GM12878 (cell line): Measurements from ENCODE around the gene TSHR. TPM values are rescaled to one million over a fixed set of nuclear protein-coding genes. Genes with fewer than 3 reads are reported as not detected.

Experiments
- ATAC-seq: fragments of 200-7000 bp; cut with Tn5 transposase; 3 replicates; pipeline ENCODE4 v1.9.1; 2020; ENCODE audit warnings: mild to moderate bottlenecking, moderate library complexity
- BruUV-seq: library from RNA; stranded (reverse); fragments of 400-500 nt; replicated peaks from 2 replicates; lab custom pipeline; 2021; lab: Mats Ljungman, UMichigan
- CTCF ChIA-PET: fragments of 300-600 bp; sonication (Branson Sonifier 250); formaldehyde crosslinking; extraction: SDS; loops from one replicate; lab custom pipeline; 2021; ENCODE audit warnings: inconsistent platforms; lab: Yijun Ruan, JAX
- POLR2A ChIA-PET: fragments of 350-600 bp; formaldehyde crosslinking; extraction: SDS; loops from one replicate; lab custom pipeline; 2021; ENCODE audit warnings: inconsistent platforms; lab: Charles Lee
- RAD21 ChIA-PET: fragments of 300-600 bp; sonication (Branson Sonifier 250); formaldehyde crosslinking; loops from one replicate; lab custom pipeline; 2023; ENCODE audit warnings: antibody characterized with exemption; ENCODE audit not compliant: unreplicated experiment; lab: Charles Lee
- SMC1A ChIA-PET: fragments of 300-600 bp; sonication (Branson Sonifier 250); formaldehyde crosslinking; loops from one replicate; lab custom pipeline; 2023; ENCODE audit not compliant: unreplicated experiment, uncharacterized antibody; lab: Charles Lee
- DNase-seq: peaks from one replicate; pipeline ENCODE4 v3.0.0-alpha.2; 2011; ENCODE audit warnings: low read depth, low spot score
- FAIRE-seq: peaks from 3 replicates; lab custom pipeline; 2011; peaks lifted over from hg19 to GRCh38; lab: Jason Lieb, UNC
- H2AFZ ChIP-seq: 2 replicates; pipeline ENCODE4 v1.6.0; 2011; ENCODE audit warnings: low read depth, low read length, control low read depth; ENCODE audit not compliant: control insufficient read depth
- H3K27ac ChIP-seq: 2 replicates; pipeline ENCODE4 v1.5.1; 2011; ENCODE audit warnings: control low read depth; ENCODE audit not compliant: control insufficient read depth, insufficient read depth
- H3K27me3 ChIP-seq, 2 experiments: replicated peaks in 1 of 2; 2 replicates each; pipeline versions ENCODE4 v1.6.0 to v1.6.1; 2011; ENCODE audit warnings: low read length in 1 of 2; ENCODE audit not compliant: control insufficient read depth in 2 of 2, insufficient read depth in 2 of 2
- H3K36me3 ChIP-seq, 2 experiments: 2 replicates each; pipeline ENCODE4 v1.5.1; 2011; ENCODE audit warnings: low read length in 1 of 2; ENCODE audit not compliant: control insufficient read depth in 2 of 2, insufficient read depth in 2 of 2
- H3K4me1 ChIP-seq: 2 replicates; pipeline ENCODE4 v1.6.1; 2011; ENCODE audit warnings: mild to moderate bottlenecking, low read length, moderate library complexity, mixed read lengths; ENCODE audit not compliant: control insufficient read depth, insufficient read depth
- H3K4me2 ChIP-seq: 2 replicates; pipeline ENCODE4 v1.6.0; 2011; ENCODE audit warnings: control low read depth; ENCODE audit not compliant: control insufficient read depth, insufficient read depth
- H3K4me3 ChIP-seq: fragments of 200-600 bp; sonication (generic); 2 replicates; pipeline ENCODE4 v1.5.1; 2016
- H3K79me2 ChIP-seq: 2 replicates; pipeline ENCODE4 v1.6.0; 2011; ENCODE audit warnings: low read length; ENCODE audit not compliant: control insufficient read depth, insufficient read depth
- H3K9ac ChIP-seq: 2 replicates; pipeline ENCODE4 v1.8.0; 2011; ENCODE audit warnings: low read length, control low read depth, mixed read lengths; ENCODE audit not compliant: control insufficient read depth, insufficient read depth
- H3K9me3 ChIP-seq: replicated peaks from 3 replicates; pipeline ENCODE4 v1.5.1; 2011; ENCODE audit warnings: mild to moderate bottlenecking, low read length; ENCODE audit not compliant: control insufficient read depth, insufficient read depth
- H4K20me1 ChIP-seq: 2 replicates; pipeline ENCODE4 v1.6.0; 2011; ENCODE audit not compliant: control insufficient read depth, insufficient read depth
- BCL11A ChIP-seq: IDR thresholded peaks from 2 replicates; pipeline ENCODE4 v1.6.1; 2011; ENCODE audit warnings: low read depth, low read length
- CHD2 ChIP-seq: IDR thresholded peaks from 2 replicates; pipeline ENCODE4 v1.6.1; 2011; ENCODE audit warnings: low read depth, low read length, improper control_type of control experiment, borderline replicate concordance
- DPF2 ChIP-seq: fragments of 450-650 bp; IDR thresholded peaks from 2 replicates; pipeline ENCODE4 v1.6.1; 2017; ENCODE audit warnings: mild to moderate bottlenecking
- E4F1 ChIP-seq: fragments of 450-650 bp; IDR thresholded peaks from 2 replicates; pipeline ENCODE4 v1.6.1; 2018; ENCODE audit warnings: borderline replicate concordance, mild to moderate bottlenecking; ENCODE audit not compliant: partially characterized antibody
- EP300 ChIP-seq, 2 experiments: fragments of 150-350 bp in 1 of 2; IDR thresholded peaks; 2 replicates each; pipeline ENCODE4 v1.6.1; 2011 to 2012; ENCODE audit warnings: low read depth in 2 of 2, low read length in 2 of 2, borderline replicate concordance in 1 of 2, improper control_type of control experiment in 1 of 2, inconsistent platforms in 1 of 2; ENCODE audit not compliant: control insufficient read depth in 1 of 2
- IKZF1 ChIP-seq: fragments of 450-650 bp; conservative IDR thresholded peaks from 2 replicates; pipeline ENCODE4 v1.6.1; 2017; ENCODE audit warnings: antibody characterized with exemption, mild to moderate bottlenecking
- PBX3 ChIP-seq: IDR thresholded peaks from 2 replicates; pipeline ENCODE4 v1.6.1; 2011; ENCODE audit warnings: mild to moderate bottlenecking, low read depth, low read length, moderate library complexity; ENCODE audit not compliant: insufficient replicate concordance
- SMAD5 ChIP-seq: IDR thresholded peaks from 2 replicates; pipeline ENCODE4 v1.6.1; 2016; ENCODE audit warnings: antibody characterized with exemption, low read depth
- SRF ChIP-seq, 2 experiments: IDR thresholded peaks; 2 replicates each; pipeline ENCODE4 v1.6.1; 2011; ENCODE audit warnings: low read depth in 2 of 2, low read length in 2 of 2, mild to moderate bottlenecking in 1 of 2, moderate library complexity in 1 of 2
- SUPT20H ChIP-seq: IDR thresholded peaks from 2 replicates; pipeline ENCODE4 v1.6.1; 2011; ENCODE audit warnings: low read depth, mild to moderate bottlenecking, low read length, moderate library complexity, borderline replicate concordance; ENCODE audit not compliant: control insufficient read depth
- WRNIP1 ChIP-seq: IDR thresholded peaks from 2 replicates; pipeline ENCODE4 v1.6.1; 2011; ENCODE audit warnings: low read depth, low read length, improper control_type of control experiment, borderline replicate concordance
- WGBS: methylation state at CpG from one replicate; pipeline ENCODE4 v1.1.6; 2016; ENCODE audit warnings: low lambda C conversion rate; ENCODE audit not compliant: insufficient replicate concordance, insufficient coverage; ENCODE audit errors: missing lambda C conversion rate; 5-methylcytosine and 5-hydroxymethylcytosine counted together
- in situ Hi-C: fragments of 300-500 bp; cut with MboI; formaldehyde crosslinking; loops from 9 replicates; pipeline ENCODE4 v1.14.3; 2018; ENCODE audit warnings: mixed read lengths
- intact Hi-C: fragments of 100-400 bp; cut with micrococcal nuclease; formaldehyde crosslinking; loops from one replicate; pipeline ENCODE4 v1.14.2; 2022; ENCODE audit not compliant: unreplicated experiment
- polyA plus RNA-seq, 11 experiments: library from polyadenylated mRNA; depleted of rRNA in 4 of 11; unstranded in 6 of 11; stranded (reverse) in 5 of 11; fragments of >200 nt; fragmentation: Nextera tagmentation in 4 of 11; fragmentation: Illumina TruSeq in 1 of 11; extraction: Ambion mirVana in 4 of 11; extraction: Trizol in 1 of 11; gene quantifications; 1 replicate in 1 of 11; 2 replicates in 10 of 11; pipeline versions ENCODE4 v1.2.1 to v1.2.3, GENCODE V29; 2011 to 2016; ENCODE audit warnings: inconsistent platforms in 2 of 11, missing spikeins in 2 of 11, low read depth in 1 of 11
- total RNA-seq, 4 experiments: library from RNA; depleted of rRNA in 3 of 4; stranded (reverse); fragments of >200 nt in 3 of 4; fragmentation: Illumina TruSeq in 1 of 4; extraction: Trizol in 1 of 4; gene quantifications; 2 replicates each; pipeline versions ENCODE4 v1.2.1 to v1.2.3, GENCODE V29; 2013 to 2021
- TF ChIP-seq, protein P1 (sequence below): IDR thresholded peaks from 2 replicates; pipeline ENCODE4 v1.6.1; 2011; ENCODE audit warnings: borderline replicate concordance, low read depth, mild to moderate bottlenecking, moderate library complexity, mixed read lengths, low read length; ENCODE audit not compliant: insufficient read depth; ENCODE audit errors: extremely low read length
- TF ChIP-seq, protein P2 (sequence below): fragments of 450-650 bp; IDR thresholded peaks from 2 replicates; pipeline ENCODE4 v1.6.1; 2016; ENCODE audit warnings: mild to moderate bottlenecking, moderate library complexity, borderline replicate concordance

The TSHR gene
- total and polyA plus RNA-seq, 10 of the 15 experiments (the other 5 are each of a cell fraction or from before 2014, with no cell fraction given) = 0.06 to 0.31 TPM; not detected in 8

DNA sequence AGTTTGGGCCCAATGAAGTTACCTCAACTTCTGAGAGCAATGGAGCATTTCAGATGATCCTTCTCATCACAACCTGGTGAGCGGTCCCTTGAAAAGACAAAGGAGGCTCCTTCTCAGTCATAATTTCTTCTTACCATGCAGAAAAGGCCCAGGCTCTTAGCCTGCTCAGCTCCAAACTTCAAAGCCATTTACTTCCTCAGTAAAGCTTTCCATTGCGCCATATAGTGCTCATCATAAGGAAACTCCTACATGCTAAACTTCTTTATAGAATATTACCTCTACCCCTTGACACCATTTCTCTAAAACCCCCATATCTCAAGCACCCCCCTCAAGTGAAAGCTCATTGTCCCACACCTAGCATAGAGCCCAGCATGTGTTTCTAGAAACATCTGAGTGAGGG is 138.2 kb downstream of the TSHR start:
- no TSS peak for BruUV-seq
- FAIRE-seq = no peak
- no peaks in the 10 kb centered on the region for H3K27me3 ChIP-seq

More for the DNA sequence above, 138.2 kb downstream of the TSHR start:
- SMC1A ChIA-PET = no interaction called here
- Histone ChIP-seq H3K27ac (no peak overlapping the region), H3K4me3 (no peak overlapping the region), H3K9me3 (no peaks in the 10 kb centered on the region), H3K4me2 (no peak overlapping the region), H3K9ac (no peak overlapping the region), H2AFZ (no peak overlapping the region), H4K20me1 (no peaks in the 10 kb centered on the region), H3K36me3 (no peaks in the 10 kb centered on the region), H3K79me2 (no peaks in the 10 kb centered on the region), H3K4me1 (no peaks in the 10 kb centered on the region)
- no peak for DNase-seq
- in situ Hi-C loops = no loop called here
- POLR2A ChIA-PET = no interaction called here
- CTCF ChIA-PET = no interaction called here
- intact Hi-C loops = no loop called here
- ATAC-seq = no peak
- TF ChIP-seq SRF (IDR thresholded peaks at IDR 0.05; ENCODE audit: low read depth in 2 of 2, low read length in 2 of 2) (no peak), IKZF1 (no peak), PBX3 (no peak), E4F1 (no peak), SUPT20H (no peak), WRNIP1 (no peak), EP300 (IDR thresholded peaks at IDR 0.05; ENCODE audit: borderline replicate concordance in 1 of 2, control insufficient read depth in 1 of 2, low read depth in 2 of 2, low read length in 2 of 2) (no peak), BCL11A (no peak), DPF2 (no peak), SMAD5 (no peak), CHD2 (no peak)
- TF ChIP-seq, protein P1, sequence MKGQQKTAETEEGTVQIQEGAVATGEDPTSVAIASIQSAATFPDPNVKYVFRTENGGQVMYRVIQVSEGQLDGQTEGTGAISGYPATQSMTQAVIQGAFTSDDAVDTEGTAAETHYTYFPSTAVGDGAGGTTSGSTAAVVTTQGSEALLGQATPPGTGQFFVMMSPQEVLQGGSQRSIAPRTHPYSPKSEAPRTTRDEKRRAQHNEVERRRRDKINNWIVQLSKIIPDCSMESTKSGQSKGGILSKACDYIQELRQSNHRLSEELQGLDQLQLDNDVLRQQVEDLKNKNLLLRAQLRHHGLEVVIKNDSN = no peak
- TF ChIP-seq, protein P2, sequence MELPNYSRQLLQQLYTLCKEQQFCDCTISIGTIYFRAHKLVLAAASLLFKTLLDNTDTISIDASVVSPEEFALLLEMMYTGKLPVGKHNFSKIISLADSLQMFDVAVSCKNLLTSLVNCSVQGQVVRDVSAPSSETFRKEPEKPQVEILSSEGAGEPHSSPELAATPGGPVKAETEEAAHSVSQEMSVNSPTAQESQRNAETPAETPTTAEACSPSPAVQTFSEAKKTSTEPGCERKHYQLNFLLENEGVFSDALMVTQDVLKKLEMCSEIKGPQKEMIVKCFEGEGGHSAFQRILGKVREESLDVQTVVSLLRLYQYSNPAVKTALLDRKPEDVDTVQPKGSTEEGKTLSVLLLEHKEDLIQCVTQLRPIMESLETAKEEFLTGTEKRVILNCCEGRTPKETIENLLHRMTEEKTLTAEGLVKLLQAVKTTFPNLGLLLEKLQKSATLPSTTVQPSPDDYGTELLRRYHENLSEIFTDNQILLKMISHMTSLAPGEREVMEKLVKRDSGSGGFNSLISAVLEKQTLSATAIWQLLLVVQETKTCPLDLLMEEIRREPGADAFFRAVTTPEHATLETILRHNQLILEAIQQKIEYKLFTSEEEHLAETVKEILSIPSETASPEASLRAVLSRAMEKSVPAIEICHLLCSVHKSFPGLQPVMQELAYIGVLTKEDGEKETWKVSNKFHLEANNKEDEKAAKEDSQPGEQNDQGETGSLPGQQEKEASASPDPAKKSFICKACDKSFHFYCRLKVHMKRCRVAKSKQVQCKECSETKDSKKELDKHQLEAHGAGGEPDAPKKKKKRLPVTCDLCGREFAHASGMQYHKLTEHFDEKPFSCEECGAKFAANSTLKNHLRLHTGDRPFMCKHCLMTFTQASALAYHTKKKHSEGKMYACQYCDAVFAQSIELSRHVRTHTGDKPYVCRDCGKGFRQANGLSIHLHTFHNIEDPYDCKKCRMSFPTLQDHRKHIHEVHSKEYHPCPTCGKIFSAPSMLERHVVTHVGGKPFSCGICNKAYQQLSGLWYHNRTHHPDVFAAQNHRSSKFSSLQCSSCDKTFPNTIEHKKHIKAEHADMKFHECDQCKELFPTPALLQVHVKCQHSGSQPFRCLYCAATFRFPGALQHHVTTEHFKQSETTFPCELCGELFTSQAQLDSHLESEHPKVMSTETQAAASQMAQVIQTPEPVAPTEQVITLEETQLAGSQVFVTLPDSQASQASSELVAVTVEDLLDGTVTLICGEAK = no peak
- 40% methylated on average over 2 of the region's 2 CpGs for WGBS
- RAD21 ChIA-PET = no interaction called here
